ENCODE measurements around the gene OR5H15. TPM values are rescaled to one million over a fixed set of nuclear protein-coding genes. Genes with fewer than 3 reads are reported as not detected.
"Not testable (repeated sequence)": the region's sequence is repeated elsewhere in the genome, so short reads cannot be mapped to it uniquely, and the experiment has no call there.

Gene OR5H15
- total RNA-seq, 2 donors from 2014 or later = not detected

- Mint-ChIP-seq H3K9me3 (peaks cover 5% of the 10 kb centered on the region), H3K27ac (no peak overlapping the region), H3K4me1 (ENCODE audit: low read depth in 2 of 2) (no peaks in the 10 kb centered on the region), H3K4me3 (no peak overlapping the region), H3K27me3 (peaks cover 2 to 13% of the 10 kb centered on the region in 2 donors), H3K36me3 (no peaks in the 10 kb centered on the region)
- ATAC-seq (no peak), DNase-seq (ENCODE audit: low spot score) (no peak)
Measured at GRCh38 chr3:98188545-98188944, 22.0 kb downstream of the OR5H15 start.

- not testable (repeated sequence) for H3K27ac Mint-ChIP-seq; H3K4me3 Mint-ChIP-seq; H3K4me1 Mint-ChIP-seq (ENCODE audit: low read depth in 2 of 2); ATAC-seq; H3K9me3 Mint-ChIP-seq; DNase-seq (ENCODE audit: low spot score); H3K36me3 Mint-ChIP-seq
- peaks cover 2 to 13% of the 10 kb centered on the region in 2 donors for H3K27me3 Mint-ChIP-seq
Measured at GRCh38 chr3:98190911-98191310, 24.4 kb downstream of the OR5H15 start.

GRCh38 chr3:98196293-98196692 lies 29.8 kb downstream of the OR5H15 start:
- ATAC-seq; H3K4me1 Mint-ChIP-seq (ENCODE audit: low read depth in 2 of 2): not testable (repeated sequence)

GRCh38 chr3:98199020-98199419 lies 32.5 kb downstream of the OR5H15 start:
- no peak overlapping the region for H3K4me3 Mint-ChIP-seq
- no peaks in the 10 kb centered on the region for H3K4me1 Mint-ChIP-seq (ENCODE audit: low read depth in 2 of 2)
- H3K9me3 Mint-ChIP-seq = no peaks in the 10 kb centered on the region
- no peaks in the 10 kb centered on the region for H3K27me3 Mint-ChIP-seq
- DNase-seq (ENCODE audit: low spot score) = no peak
- no peaks in the 10 kb centered on the region for H3K36me3 Mint-ChIP-seq
- ATAC-seq = no peak
- H3K27ac Mint-ChIP-seq = no peak overlapping the region

More at GRCh38 chr3:98196293-98196692, 29.8 kb downstream of the OR5H15 start:
- not testable (repeated sequence) for H3K4me3 Mint-ChIP-seq; H3K36me3 Mint-ChIP-seq; H3K27ac Mint-ChIP-seq; H3K9me3 Mint-ChIP-seq; DNase-seq (ENCODE audit: low spot score)
- H3K27me3 Mint-ChIP-seq = peaks cover under 1 to 12% of the 10 kb centered on the region in 2 donors

GRCh38 chr3:98209244-98209643 lies 42.7 kb downstream of the OR5H15 start:
- H3K36me3 Mint-ChIP-seq = no peaks in the 10 kb centered on the region
- no peak overlapping the region for H3K27ac Mint-ChIP-seq

GRCh38 chr3:98213276-98213675 lies 46.8 kb downstream of the OR5H15 start:
- Mint-ChIP-seq H3K4me3 (no peak overlapping the region), H3K4me1 (ENCODE audit: low read depth in 2 of 2) (no peaks in the 10 kb centered on the region), H3K9me3 (no peaks in the 10 kb centered on the region), H3K27ac (no peak overlapping the region), H3K36me3 (no peaks in the 10 kb centered on the region), H3K27me3 (peaks cover 0 to 13% of the 10 kb centered on the region in 2 donors)
- no peak for DNase-seq (ENCODE audit: low spot score)
- no peak for ATAC-seq

More at GRCh38 chr3:98209244-98209643, 42.7 kb downstream of the OR5H15 start:
- DNase-seq (ENCODE audit: low spot score) (no peak), ATAC-seq (no peak)
- H3K4me1 Mint-ChIP-seq (ENCODE audit: low read depth in 2 of 2) = no peaks in the 10 kb centered on the region
- H3K27me3 Mint-ChIP-seq = peaks cover 0 to 7% of the 10 kb centered on the region in 2 donors
- peaks cover 2% of the 10 kb centered on the region for H3K9me3 Mint-ChIP-seq
- no peak overlapping the region for H3K4me3 Mint-ChIP-seq

GRCh38 chr3:98215051-98215450 lies 48.6 kb downstream of the OR5H15 start:
- Mint-ChIP-seq H3K27me3 (peaks cover 0 to 7% of the 10 kb centered on the region in 2 donors), H3K4me1 (ENCODE audit: low read depth in 2 of 2) (no peaks in the 10 kb centered on the region), H3K27ac (no peak overlapping the region)

More at GRCh38 chr3:98215051-98215450, 48.6 kb downstream of the OR5H15 start:
- no peaks in the 10 kb centered on the region for H3K9me3 Mint-ChIP-seq
- ATAC-seq = no peak
- no peaks in the 10 kb centered on the region for H3K36me3 Mint-ChIP-seq
- H3K4me3 Mint-ChIP-seq = no peak overlapping the region
- no peak for DNase-seq (ENCODE audit: low spot score)

Other genes with a start within 250 kb of the OR5H15 start
- gene RIOX2, start 194.3 kb upstream of the OR5H15 start, total RNA-seq = 10 to 100 TPM; 22.0 to 50.2 TPM
- not detected for gene GABRR3, start 131.4 kb upstream of the OR5H15 start, total RNA-seq
- not detected for gene OR5AC2, start 79.5 kb upstream of the OR5H15 start, total RNA-seq
- gene OR5H1, start 36.0 kb upstream of the OR5H15 start, total RNA-seq = not detected
- under 1 TPM in 1 of 2 donors, not detected in 1; 0.07 TPM for gene OR5H14, start 19.2 kb upstream of the OR5H15 start, total RNA-seq
- gene OR5H6, start 97.5 kb downstream of the OR5H15 start, total RNA-seq = not detected
- not detected for gene OR5H2, start 115.8 kb downstream of the OR5H15 start, total RNA-seq
- not detected for gene OR5K4, start 187.2 kb downstream of the OR5H15 start, total RNA-seq
- gene OR5K3, start 224.0 kb downstream of the OR5H15 start, total RNA-seq = not detected